Bronchial epithelial cell (primary cell): ENCODE measurements around the gene SAMD15. TPM values are rescaled to one million over a fixed set of nuclear protein-coding genes. Genes with fewer than 3 reads are reported as not detected.

ENCODE experiments used
- DNase-seq: peaks from one replicate; pipeline ENCODE4 v3.0.0-alpha.2; 2010; ENCODE audit warnings: low read depth
- FAIRE-seq: peaks from 2 replicates; lab custom pipeline; 2011; peaks lifted over from hg19 to GRCh38; lab: Jason Lieb, UNC
- H3K27me3 ChIP-seq: 2 replicates; pipeline ENCODE4 v1.5.1; 2011; ENCODE audit warnings: low read length; ENCODE audit not compliant: control insufficient read depth, insufficient read depth
- H3K36me3 ChIP-seq: 2 replicates; pipeline ENCODE4 v1.5.1; 2011; ENCODE audit warnings: low read length; ENCODE audit not compliant: control insufficient read depth, insufficient read depth
- H3K4me3 ChIP-seq: 2 replicates; pipeline ENCODE4 v1.5.1; 2011; ENCODE audit warnings: mild to moderate bottlenecking, low read depth, low read length, control low read depth
- total RNA-seq: library from RNA; depleted of rRNA; stranded (reverse); fragments of >200 nt; gene quantifications from 2 replicates; pipeline ENCODE4 v1.2.1, GENCODE V29; 2014
- TF ChIP-seq, protein P1 (sequence below): IDR thresholded peaks from 2 replicates; pipeline ENCODE4 v1.5.1; 2011; ENCODE audit warnings: mild to moderate bottlenecking, moderate library complexity, low read length, control low read depth, inconsistent platforms; ENCODE audit not compliant: insufficient read depth, severe bottlenecking

The SAMD15 gene
- total RNA-seq, 1 donor from 2014 or later: under 0.01 TPM

DNA sequence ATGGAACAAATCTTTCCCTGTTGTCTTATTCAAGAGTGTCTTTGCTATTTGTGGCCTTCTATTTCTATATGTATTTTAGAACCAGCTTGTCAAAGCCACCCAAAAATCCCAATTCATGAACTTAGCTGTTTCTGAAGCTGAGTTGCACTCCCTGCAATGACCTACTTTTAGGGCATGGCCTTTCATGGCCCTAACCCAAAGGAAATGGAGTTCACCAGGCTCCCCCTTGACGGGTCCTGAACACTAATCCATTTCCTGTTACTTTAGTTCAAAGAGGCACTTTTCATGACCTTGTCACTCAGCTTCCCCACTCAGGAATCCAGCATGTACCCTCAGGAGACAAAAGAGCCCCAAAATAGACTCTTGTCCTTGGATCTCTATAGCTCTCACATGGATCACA, 7.9 kb upstream of the SAMD15 start:
- FAIRE-seq: no peak
- no peak overlapping the region for H3K4me3 ChIP-seq
- DNase-seq: no peak
- no peaks in the 10 kb centered on the region for H3K27me3 ChIP-seq
- H3K36me3 ChIP-seq: no peaks in the 10 kb centered on the region
- TF ChIP-seq, protein P1, sequence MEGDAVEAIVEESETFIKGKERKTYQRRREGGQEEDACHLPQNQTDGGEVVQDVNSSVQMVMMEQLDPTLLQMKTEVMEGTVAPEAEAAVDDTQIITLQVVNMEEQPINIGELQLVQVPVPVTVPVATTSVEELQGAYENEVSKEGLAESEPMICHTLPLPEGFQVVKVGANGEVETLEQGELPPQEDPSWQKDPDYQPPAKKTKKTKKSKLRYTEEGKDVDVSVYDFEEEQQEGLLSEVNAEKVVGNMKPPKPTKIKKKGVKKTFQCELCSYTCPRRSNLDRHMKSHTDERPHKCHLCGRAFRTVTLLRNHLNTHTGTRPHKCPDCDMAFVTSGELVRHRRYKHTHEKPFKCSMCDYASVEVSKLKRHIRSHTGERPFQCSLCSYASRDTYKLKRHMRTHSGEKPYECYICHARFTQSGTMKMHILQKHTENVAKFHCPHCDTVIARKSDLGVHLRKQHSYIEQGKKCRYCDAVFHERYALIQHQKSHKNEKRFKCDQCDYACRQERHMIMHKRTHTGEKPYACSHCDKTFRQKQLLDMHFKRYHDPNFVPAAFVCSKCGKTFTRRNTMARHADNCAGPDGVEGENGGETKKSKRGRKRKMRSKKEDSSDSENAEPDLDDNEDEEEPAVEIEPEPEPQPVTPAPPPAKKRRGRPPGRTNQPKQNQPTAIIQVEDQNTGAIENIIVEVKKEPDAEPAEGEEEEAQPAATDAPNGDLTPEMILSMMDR: no peak

DNA sequence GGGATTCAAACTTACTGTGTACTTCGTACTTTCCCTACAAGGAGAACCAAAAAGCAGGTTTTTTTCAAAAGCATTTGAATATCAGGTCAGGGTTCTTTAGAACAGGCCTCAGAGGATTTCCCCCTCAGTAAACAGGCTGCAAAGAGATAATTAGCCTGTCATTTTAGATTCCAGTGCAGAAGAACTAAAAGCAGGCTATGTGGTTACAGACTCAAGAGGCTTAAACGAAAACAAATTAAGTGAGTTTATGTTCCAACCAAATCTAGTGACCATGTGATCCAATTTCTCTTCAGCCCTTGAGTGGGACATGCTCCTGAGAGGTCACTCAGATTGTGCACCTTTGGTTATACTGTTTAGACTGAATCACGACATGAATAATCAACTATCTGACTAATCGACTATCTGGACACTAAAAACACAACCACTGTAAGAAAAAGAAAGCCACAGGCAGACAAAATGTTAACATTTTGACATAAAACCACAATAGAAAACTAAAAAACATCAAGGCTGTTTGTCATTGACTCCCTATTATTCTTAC, 4.8 kb upstream of the SAMD15 start:
- TF ChIP-seq, protein P1: no peak
- H3K4me3 ChIP-seq: no peak overlapping the region
- FAIRE-seq (no peak), DNase-seq (peak; percentile 28)
- H3K27me3 ChIP-seq: no peaks in the 10 kb centered on the region
- no peaks in the 10 kb centered on the region for H3K36me3 ChIP-seq

DNA sequence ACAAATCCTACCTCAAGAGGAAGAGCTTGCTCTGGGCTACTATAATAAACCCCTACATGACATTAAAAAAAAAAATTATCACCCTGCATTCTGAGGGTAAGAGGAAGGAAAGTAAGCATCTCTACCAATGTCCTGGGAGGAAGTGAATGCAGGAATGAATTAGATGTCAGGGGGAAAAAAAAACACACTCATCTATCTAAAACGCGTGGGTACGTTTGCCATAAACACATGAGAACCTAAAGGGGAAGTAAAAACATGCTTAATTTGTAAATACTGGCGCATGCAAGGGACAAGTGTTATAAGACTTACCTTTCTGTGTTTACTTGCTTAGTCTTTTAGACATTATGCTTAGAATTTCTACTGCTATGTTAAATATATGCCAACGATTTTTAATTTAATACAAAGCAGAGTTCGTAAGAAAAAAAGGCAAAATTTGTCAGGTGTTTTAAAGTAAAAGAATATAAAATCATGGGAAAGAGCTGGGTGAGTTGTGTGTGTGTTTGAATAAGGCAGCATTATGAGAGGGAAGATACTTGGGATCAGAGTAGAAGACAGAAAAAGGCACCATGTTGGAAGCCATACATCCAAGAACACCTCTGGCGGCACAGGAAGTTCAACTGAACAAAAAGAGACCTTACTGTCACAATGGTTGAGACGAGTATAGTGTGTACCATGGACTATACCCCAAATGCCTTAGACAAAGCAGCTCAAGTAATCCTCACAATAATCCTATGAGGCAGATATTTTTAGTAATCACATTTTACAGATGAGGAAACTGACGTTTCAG, 1.8 kb upstream of the SAMD15 start:
- no peak overlapping the region for H3K4me3 ChIP-seq
- FAIRE-seq (no peak), DNase-seq (no peak)
- H3K36me3 ChIP-seq: no peaks in the 10 kb centered on the region
- TF ChIP-seq, protein P1: no peak
- H3K27me3 ChIP-seq: no peaks in the 10 kb centered on the region

DNA sequence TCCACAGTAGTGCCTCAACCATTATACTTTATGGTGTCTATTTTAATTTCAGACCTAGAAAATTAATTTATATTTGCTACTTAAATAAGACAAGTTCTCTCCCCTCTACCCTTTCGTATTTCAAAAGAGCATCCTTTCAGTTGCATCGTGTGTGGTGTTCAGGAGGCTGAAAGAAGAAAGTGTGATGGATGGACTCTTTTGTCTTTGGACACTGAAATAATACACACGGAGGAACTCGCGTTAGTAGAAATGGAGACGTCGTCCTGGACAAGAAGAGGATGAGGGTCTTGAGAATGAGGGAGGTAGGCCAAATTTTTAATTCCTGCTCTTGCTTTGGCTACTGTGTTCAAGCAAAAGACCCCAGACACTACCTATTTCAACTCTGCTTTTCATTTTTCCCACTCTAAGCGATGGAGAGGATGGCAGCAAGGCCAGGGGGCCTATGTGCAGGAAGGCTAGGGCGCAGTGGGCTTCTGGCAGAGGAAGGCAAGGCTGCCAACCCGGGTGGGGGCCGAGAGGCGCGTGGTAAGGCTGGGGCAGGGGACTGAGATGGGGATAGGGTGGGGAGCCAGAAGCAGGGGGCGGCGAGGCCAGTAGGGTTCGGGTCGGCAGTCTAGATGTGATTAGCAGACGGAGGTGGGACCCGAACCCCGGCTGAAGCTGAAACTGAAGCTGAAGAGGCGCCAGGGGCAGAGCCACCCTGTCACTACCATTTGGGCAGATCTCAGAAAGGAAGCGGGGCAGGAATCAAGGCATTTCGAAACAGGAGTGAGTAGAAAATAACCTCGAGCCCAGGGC, 1.0 kb upstream of the SAMD15 start:
- Histone ChIP-seq H3K27me3 (no peaks in the 10 kb centered on the region), H3K4me3 (peak overlapping the region; percentile 52), H3K36me3 (no peaks in the 10 kb centered on the region)
- DNase-seq (peak; percentile 8), FAIRE-seq (no peak)
- TF ChIP-seq, protein P1: no peak

DNA sequence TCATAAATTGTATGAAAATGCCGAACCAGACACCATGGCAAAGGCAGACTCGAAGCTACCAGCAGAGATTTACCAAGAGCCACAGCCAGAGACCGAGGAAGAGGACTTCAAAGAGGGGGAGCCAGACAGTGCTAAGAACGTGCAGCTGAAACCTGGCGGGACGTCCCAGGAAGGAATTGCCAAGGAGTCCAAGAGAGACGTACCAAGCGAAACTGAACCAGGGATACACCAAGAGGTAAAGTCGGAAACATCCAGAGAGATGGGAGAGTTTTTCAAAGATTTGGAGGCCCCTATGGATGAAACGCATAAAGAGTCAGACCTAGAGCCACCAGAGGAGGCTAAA, 294 bp downstream of the SAMD15 start:
- H3K4me3 ChIP-seq: peak overlapping the region; percentile 52
- FAIRE-seq (no peak), DNase-seq (no peak)
- H3K36me3 ChIP-seq: no peaks in the 10 kb centered on the region
- TF ChIP-seq, protein P1: no peak
- H3K27me3 ChIP-seq: no peaks in the 10 kb centered on the region
